ENCODE results near the gene HNRNPCL1.

The HNRNPCL1 gene

GRCh38 chr1:12798911-12799310 is 49.6 kb downstream of the HNRNPCL1 start:
- H3K9me3 ChIP-seq (ENCODE audit: control insufficient read depth, insufficient read depth, low read depth, low read length): no peaks in the 10 kb centered on the region
- no peaks in the 10 kb centered on the region for H3K4me1 ChIP-seq (ENCODE audit: control insufficient read depth, insufficient read depth, low read length)
- no peak overlapping the region for H3K4me3 ChIP-seq (ENCODE audit: low read depth, low read length)
- no peak for TF ChIP-seq ZSCAN23 (tag by site-specific recombination; IDR thresholded peaks at IDR 0.05)
- no peak for TF ChIP-seq ZNF549 (tag by site-specific recombination; IDR thresholded peaks at IDR 0.05)
- TF ChIP-seq SETDB1 (IDR thresholded peaks at IDR 0.05; ENCODE audit: insufficient read length, low read length): no peak
- TF ChIP-seq ZNF426 (tag by site-specific recombination; IDR thresholded peaks at IDR 0.05): no peak
- no peak for TF ChIP-seq CTCF (tag by site-specific recombination; IDR thresholded peaks at IDR 0.05)
- TF ChIP-seq ZNF510 (tag by site-specific recombination; IDR thresholded peaks at IDR 0.05; ENCODE audit: insufficient replicate concordance): no peak
- TF ChIP-seq ZNF26 (tag by site-specific recombination; IDR thresholded peaks at IDR 0.05): no peak
- no peak for TF ChIP-seq GFI1B (tag by site-specific recombination; IDR thresholded peaks at IDR 0.05)
- TF ChIP-seq IKZF3 (tag by site-specific recombination; IDR thresholded peaks at IDR 0.05): no peak
- TF ChIP-seq ZNF701 (tag by site-specific recombination; IDR thresholded peaks at IDR 0.05): no peak
- TF ChIP-seq HIC1 (tag by site-specific recombination; IDR thresholded peaks at IDR 0.05): no peak
- no peak for TF ChIP-seq KLF8 (tag by site-specific recombination; IDR thresholded peaks at IDR 0.05)
- TF ChIP-seq PRDM1 (tag by site-specific recombination; IDR thresholded peaks at IDR 0.05): no peak
- no peak for TF ChIP-seq ZNF155 (tag by site-specific recombination; IDR thresholded peaks at IDR 0.05)
- no peak for TF ChIP-seq ZNF580 (tag by site-specific recombination; IDR thresholded peaks at IDR 0.05)
- no peak for TF ChIP-seq ZNF777 (tag by site-specific recombination; IDR thresholded peaks at IDR 0.05; ENCODE audit: borderline replicate concordance)
- TF ChIP-seq ZNF214 (tag by site-specific recombination; IDR thresholded peaks at IDR 0.05; ENCODE audit: borderline replicate concordance): no peak
- TF ChIP-seq OVOL3 (tag by site-specific recombination; IDR thresholded peaks at IDR 0.05): no peak
- H3K36me3 ChIP-seq (ENCODE audit: control insufficient read depth in 2 of 2, insufficient read depth in 1 of 2, low read length in 2 of 2): no peaks in the 10 kb centered on the region
- POLR2A ChIA-PET: no interaction called here
- CTCF ChIA-PET: no interaction called here
- no peak overlapping the region for H3K27ac ChIP-seq (ENCODE audit: extremely low read depth, low read depth, low read length)

Data from HEK293 (cell line).